GM13976 (cell line): ENCODE results near the gene ACTR2.

Experiments used
- DNase-seq: peaks from one replicate; pipeline ENCODE4 v3.0.0; 2012; ENCODE audit warnings: low spot score
- in situ Hi-C: fragments of 300-500 bp; cut with MboI; formaldehyde crosslinking; loops from one replicate; pipeline ENCODE4 v1.12.0; 2022; ENCODE audit warnings: low sequenced_read_pairs, mixed read lengths, inconsistent platforms; ENCODE audit not compliant: unreplicated experiment
- TF ChIP-seq, protein P1 (sequence below): IDR thresholded peaks from 2 replicates; pipeline ENCODE4 v1.5.1; 2012; ENCODE audit warnings: borderline replicate concordance, mild to moderate bottlenecking; ENCODE audit not compliant: insufficient read depth; ENCODE audit errors: extremely low read depth, missing control alignments, control extremely low read depth

ACTR2 gene

DNA sequence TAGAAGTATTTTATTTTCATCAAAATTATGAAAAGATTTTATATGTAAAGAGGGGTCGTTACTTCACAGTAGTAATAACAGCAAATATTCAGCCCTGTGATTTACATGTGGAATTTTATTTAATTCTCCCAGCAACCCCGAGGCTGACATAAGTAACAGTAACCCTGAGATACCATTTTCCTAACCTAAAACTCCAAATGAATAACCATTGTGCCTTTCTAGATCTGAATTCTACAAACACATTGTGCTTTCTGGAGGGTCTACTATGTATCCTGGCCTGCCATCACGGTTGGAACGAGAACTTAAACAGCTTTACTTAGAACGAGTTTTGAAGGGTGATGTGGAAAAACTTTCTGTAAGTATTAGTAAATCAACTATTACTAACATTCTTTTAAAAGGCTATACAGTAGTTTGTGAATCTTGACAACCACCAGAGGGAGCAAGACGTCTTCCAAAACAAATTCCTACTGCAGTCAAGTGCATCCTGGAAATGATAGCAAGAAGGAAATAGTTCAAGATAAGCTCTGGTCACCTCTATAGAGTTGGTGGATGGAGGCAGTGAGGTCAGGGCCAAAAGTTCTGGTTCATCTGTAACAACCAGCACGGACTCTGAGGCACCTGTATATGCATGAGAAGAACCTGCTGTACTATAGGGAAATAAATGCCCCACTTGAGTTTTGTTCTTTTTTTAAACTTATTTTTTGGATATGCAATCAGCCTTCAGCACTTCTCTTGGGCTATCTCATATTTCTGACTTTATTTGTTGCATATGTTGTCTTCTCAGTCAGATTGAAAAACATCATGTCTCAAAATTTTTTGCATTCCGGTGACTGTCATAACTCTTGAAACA is 37.4 kb downstream of the ACTR2 start:
- no peak for DNase-seq
- in situ Hi-C loops, result loop anchor here (5.0 kb wide), 1 partner anchor 287 kb away; no protein-coding TSS in a partner anchor
- TF ChIP-seq, protein P1, sequence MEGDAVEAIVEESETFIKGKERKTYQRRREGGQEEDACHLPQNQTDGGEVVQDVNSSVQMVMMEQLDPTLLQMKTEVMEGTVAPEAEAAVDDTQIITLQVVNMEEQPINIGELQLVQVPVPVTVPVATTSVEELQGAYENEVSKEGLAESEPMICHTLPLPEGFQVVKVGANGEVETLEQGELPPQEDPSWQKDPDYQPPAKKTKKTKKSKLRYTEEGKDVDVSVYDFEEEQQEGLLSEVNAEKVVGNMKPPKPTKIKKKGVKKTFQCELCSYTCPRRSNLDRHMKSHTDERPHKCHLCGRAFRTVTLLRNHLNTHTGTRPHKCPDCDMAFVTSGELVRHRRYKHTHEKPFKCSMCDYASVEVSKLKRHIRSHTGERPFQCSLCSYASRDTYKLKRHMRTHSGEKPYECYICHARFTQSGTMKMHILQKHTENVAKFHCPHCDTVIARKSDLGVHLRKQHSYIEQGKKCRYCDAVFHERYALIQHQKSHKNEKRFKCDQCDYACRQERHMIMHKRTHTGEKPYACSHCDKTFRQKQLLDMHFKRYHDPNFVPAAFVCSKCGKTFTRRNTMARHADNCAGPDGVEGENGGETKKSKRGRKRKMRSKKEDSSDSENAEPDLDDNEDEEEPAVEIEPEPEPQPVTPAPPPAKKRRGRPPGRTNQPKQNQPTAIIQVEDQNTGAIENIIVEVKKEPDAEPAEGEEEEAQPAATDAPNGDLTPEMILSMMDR, result peak; percentile 22

- TF ChIP-seq, protein P1, result no peak
- in situ Hi-C loops, result loop anchor here (5.0 kb wide), 1 partner anchor 287 kb away; no protein-coding TSS in a partner anchor
- no peak for DNase-seq
These were observed 38.0 kb downstream of the ACTR2 start for GRCh38 chr2:65265671-65266045.

GRCh38 chr2:65267008-65267407 is 39.4 kb downstream of the ACTR2 start:
- DNase-seq, result no peak
- TF ChIP-seq, protein P1, result no peak
- in situ Hi-C loops, result loop anchor here (5.0 kb wide), 1 partner anchor 285 kb away; no protein-coding TSS in a partner anchor

DNA sequence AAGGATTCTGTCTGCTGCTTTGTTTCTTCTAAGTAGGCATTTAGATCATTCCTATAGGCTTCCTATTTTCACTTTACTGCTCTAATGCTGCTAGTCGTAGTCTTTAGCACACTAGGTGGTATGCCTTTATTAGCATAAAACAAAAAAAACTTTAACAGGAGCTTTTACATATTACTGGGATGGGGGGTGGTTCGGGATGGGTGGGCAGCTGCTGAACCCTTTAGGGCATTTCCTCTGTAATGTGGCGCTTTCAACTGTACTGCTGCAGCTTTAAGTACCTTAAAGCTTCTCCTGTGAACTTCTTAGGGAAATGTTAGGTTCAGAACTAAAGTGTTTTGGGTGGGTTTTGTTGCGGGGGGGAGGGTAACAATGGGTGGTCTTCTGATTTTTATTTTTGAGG is 41.3 kb downstream of the ACTR2 start:
- DNase-seq, result no peak
- in situ Hi-C loops, result loop anchor here (5.0 kb wide), 1 partner anchor 283 kb away; no protein-coding TSS in a partner anchor
- TF ChIP-seq, protein P1, result no peak

DNA sequence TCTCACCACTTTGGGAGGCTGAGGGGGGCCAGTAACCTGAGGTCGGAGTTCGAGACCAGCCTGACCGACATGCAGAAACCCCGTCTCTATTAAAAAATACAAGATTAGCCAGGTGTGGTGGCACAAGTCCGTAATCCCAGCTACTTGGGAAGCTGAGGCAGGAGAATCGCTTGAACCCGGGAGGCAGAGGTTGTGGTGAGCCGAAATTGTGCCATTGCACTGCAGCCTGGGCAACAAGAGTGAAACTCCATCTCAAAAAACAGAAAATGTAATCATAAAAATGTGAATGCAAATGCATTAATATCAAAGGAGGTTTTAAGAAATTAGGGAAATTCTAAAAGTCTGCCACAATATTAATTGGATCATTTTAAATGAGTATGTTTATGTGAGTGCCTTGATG is 45.7 kb downstream of the ACTR2 start:
- DNase-seq, result no peak
- TF ChIP-seq, protein P1, result no peak
- in situ Hi-C loops, result no loop called here

GRCh38 chr2:65275141-65275915 is 47.7 kb downstream of the ACTR2 start:
- TF ChIP-seq, protein P1, result no peak
- in situ Hi-C loops, result no loop called here
- DNase-seq, result no peak
